Measurements from ENCODE around the gene MAPK7.

MAPK7 gene

DNA sequence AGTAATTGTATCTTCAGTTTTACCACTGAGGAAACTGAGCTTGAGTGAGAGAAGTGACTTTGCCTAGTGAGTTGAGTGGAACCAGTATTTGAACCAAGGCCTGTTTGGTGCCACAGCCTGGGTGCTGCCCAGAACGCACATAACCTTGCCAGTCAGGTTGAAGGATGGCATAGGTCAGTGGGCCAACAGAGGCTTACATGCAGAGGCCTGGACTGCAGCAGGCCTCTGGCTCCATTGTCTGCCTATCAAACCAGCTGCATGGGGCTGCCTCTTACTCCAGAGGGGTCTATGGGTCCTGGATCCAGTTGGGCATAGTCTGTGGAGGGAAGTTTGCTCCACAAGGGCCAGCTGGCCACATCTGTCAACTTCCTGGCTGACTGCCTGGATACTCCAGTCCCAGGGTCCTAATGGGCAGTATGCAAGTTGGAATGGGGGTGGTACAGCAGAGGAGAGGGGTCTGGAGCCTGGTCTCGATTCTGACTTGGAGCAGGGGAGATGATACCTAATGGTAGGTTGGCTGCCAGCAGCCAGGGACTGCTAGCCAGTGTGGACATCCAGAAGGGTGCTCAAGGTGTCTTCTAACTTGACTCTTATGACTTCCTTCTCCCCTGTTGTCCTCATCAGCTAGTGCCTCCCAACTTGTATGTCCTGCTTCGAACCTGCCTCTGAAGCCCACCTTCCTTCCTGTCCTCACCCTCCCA lies 21.6 kb downstream of the MAPK7 start:
- Histone ChIP-seq H3K4me1 (peaks cover 0 to 27% (median 19%) of the 10 kb centered on the region in 4 donors), H3K36me3 (no peaks in the 10 kb centered on the region), H3K4me3 (no peak overlapping the region), H3K27me3 (no peaks in the 10 kb centered on the region), H3K27ac (peak overlapping the region; percentile 0 to 32), H3K9me3 (no peaks in the 10 kb centered on the region)
- intact Hi-C loops (cut with DNase I; ENCODE audit: low total_unique reads), result no loop called here
- no peak for DNase-seq
- TF ChIP-seq, protein P1, sequence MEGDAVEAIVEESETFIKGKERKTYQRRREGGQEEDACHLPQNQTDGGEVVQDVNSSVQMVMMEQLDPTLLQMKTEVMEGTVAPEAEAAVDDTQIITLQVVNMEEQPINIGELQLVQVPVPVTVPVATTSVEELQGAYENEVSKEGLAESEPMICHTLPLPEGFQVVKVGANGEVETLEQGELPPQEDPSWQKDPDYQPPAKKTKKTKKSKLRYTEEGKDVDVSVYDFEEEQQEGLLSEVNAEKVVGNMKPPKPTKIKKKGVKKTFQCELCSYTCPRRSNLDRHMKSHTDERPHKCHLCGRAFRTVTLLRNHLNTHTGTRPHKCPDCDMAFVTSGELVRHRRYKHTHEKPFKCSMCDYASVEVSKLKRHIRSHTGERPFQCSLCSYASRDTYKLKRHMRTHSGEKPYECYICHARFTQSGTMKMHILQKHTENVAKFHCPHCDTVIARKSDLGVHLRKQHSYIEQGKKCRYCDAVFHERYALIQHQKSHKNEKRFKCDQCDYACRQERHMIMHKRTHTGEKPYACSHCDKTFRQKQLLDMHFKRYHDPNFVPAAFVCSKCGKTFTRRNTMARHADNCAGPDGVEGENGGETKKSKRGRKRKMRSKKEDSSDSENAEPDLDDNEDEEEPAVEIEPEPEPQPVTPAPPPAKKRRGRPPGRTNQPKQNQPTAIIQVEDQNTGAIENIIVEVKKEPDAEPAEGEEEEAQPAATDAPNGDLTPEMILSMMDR (IDR thresholded peaks at IDR 0.05), result no peak

DNA sequence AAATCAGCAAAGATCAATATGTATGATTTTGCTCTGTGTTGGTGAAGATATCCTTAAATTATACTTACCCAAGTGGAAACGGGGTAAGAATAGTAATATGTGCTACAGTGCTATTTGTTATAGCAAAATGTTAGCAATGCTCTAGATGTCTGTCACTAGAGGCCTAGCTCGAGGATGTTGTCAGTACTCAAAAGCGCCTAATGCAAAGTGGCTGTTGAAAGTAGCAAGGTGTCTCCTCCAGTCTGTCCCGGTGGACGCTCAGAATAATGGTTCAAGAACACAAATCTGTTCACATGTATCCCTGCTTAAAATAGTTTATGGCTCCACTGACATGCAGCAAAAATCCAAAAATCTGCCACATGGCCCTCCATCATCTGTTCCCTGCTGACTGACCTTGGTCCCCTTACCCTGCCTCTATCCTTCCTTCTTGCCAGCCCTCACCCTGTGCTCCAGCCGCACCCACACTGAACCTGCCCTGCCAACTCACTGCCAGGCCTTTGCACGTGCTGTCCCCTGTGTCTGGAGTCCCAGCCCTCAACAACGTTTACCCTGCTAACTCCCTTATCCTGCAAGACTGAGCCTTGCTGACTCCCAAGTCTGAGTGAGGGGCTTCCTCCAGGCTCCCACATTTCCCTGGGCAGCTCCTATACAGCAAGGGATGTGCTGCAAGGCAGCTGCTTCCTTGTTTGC lies 23.2 kb downstream of the MAPK7 start:
- H3K36me3 ChIP-seq, result no peaks in the 10 kb centered on the region
- H3K9me3 ChIP-seq, result no peaks in the 10 kb centered on the region
- DNase-seq, result no peak
- H3K4me3 ChIP-seq, result no peak overlapping the region
- H3K27ac ChIP-seq, result no peak overlapping the region
- intact Hi-C loops (cut with DNase I; ENCODE audit: low total_unique reads), result no loop called here
- peaks cover 0 to 27% (median 19%) of the 10 kb centered on the region in 4 donors for H3K4me1 ChIP-seq
- no peaks in the 10 kb centered on the region for H3K27me3 ChIP-seq
- TF ChIP-seq, protein P1 (IDR thresholded peaks at IDR 0.05), result no peak

DNA sequence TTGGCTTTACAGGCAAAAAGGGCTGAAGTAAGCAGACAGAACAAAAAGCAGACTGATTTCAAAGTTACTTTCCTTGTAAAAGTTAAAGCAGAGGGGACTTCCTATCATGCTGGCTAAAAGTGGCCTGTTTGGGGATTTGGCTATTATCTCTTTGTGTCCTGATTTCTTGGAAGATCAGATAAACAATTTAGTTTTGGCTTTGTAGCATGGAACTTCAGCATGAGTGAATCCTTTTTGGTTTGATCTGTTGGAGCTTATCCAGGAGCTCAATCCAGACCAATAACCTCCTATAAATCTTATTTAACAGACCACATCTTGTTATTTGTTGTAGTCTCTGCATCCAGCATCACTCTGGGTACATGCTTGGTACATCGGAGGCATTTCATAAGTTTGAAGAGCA lies 23.9 kb downstream of the MAPK7 start:
- H3K4me3 ChIP-seq, result no peak overlapping the region
- no peak overlapping the region for H3K27ac ChIP-seq
- TF ChIP-seq, protein P1 (IDR thresholded peaks at IDR 0.05), result no peak
- intact Hi-C loops (cut with DNase I; ENCODE audit: low total_unique reads), result no loop called here
- H3K27me3 ChIP-seq, result no peaks in the 10 kb centered on the region
- no peaks in the 10 kb centered on the region for H3K36me3 ChIP-seq
- DNase-seq, result no peak
- peaks cover 0 to 27% (median 19%) of the 10 kb centered on the region in 4 donors for H3K4me1 ChIP-seq
- no peaks in the 10 kb centered on the region for H3K9me3 ChIP-seq

DNA sequence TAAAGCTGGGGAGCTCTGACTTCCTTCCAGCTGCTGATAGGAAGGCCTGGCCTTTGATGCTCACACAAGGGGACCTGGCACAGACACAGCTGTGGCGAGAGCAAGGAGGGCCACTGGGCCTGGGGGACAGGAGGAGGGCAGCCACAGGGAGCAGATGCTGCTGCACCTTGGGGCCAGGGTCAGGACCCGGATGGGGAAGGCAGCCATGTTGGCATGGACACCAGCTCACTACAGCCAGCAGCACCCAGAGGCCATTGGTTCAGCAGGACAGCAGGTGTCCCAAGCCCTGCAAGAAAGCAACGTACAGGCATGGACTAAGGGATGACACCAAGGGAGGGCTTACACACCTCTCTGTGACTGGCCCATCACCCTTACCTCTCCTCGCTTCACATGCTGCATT lies 24.7 kb downstream of the MAPK7 start:
- TF ChIP-seq, protein P1 (IDR thresholded peaks at IDR 0.05), result no peak
- intact Hi-C loops (cut with DNase I; ENCODE audit: low total_unique reads), result no loop called here
- peaks cover 0 to 18% (median 11%) of the 10 kb centered on the region in 4 donors for H3K4me1 ChIP-seq
- H3K27me3 ChIP-seq, result no peaks in the 10 kb centered on the region
- no peaks in the 10 kb centered on the region for H3K36me3 ChIP-seq
- no peak overlapping the region for H3K4me3 ChIP-seq
- no peaks in the 10 kb centered on the region for H3K9me3 ChIP-seq
- H3K27ac ChIP-seq, result no peak overlapping the region
- DNase-seq, result no peak

DNA sequence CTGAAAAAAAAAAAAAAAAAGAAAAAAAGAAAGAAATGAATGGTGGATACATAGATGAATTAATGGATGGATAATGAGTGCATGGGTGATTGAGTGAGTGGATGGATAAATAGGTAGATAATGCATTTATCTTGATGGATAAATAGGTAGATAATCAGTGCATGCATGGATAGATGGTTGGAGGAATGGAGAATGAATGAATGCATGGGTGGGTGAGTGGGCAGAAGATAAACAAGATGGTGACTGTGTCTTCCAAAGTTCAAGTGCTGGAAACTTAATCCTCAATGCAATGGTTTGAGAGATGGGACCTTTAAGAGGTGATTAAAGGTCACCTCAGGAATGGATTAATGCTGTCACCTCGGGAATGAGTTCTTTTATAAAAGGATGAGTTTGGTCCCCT lies 26.0 kb downstream of the MAPK7 start:
- peaks cover 0 to 6% (median under 1%) of the 10 kb centered on the region in 4 donors for H3K4me1 ChIP-seq
- no peaks in the 10 kb centered on the region for H3K9me3 ChIP-seq
- intact Hi-C loops (cut with DNase I; ENCODE audit: low total_unique reads), result no loop called here
- DNase-seq, result no peak
- H3K36me3 ChIP-seq, result no peaks in the 10 kb centered on the region
- no peak overlapping the region for H3K4me3 ChIP-seq
- no peak overlapping the region for H3K27ac ChIP-seq
- TF ChIP-seq, protein P1 (IDR thresholded peaks at IDR 0.05), result no peak
- H3K27me3 ChIP-seq, result no peaks in the 10 kb centered on the region

Data from tibial artery (tissue), 4 donors.